GOT3 (cell line): Measurements from ENCODE around the gene C2orf69.

Experiments used
- DNase-seq: peaks from one replicate; lab custom pipeline; 2025; ENCODE audit warnings: mixed read lengths; lab: John Stamatoyannopoulos, UW

C2orf69 gene

GRCh38 chr2:199914372-199914958 is 3.4 kb downstream of the C2orf69 start:
- no peak for DNase-seq

GRCh38 chr2:199916980-199917379 is 5.9 kb downstream of the C2orf69 start:
- no peak for DNase-seq

- DNase-seq, result no peak
Measured at GRCh38 chr2:199922856-199923255, 11.8 kb downstream of the C2orf69 start.

- DNase-seq, result no peak
Measured at GRCh38 chr2:199923924-199924323, 12.8 kb downstream of the C2orf69 start.

- no peak for DNase-seq
Measured at GRCh38 chr2:199926806-199927205, 15.7 kb downstream of the C2orf69 start.

GRCh38 chr2:199928226-199928625 is 17.1 kb downstream of the C2orf69 start:
- no peak for DNase-seq

- DNase-seq, result no peak
Measured at GRCh38 chr2:199928626-199929025, 17.5 kb downstream of the C2orf69 start.

GRCh38 chr2:199929262-199929661 is 18.2 kb downstream of the C2orf69 start:
- DNase-seq, result no peak

GRCh38 chr2:199932312-199932855 is 21.3 kb downstream of the C2orf69 start:
- DNase-seq, result no peak

GRCh38 chr2:199933466-199933865 is 22.4 kb downstream of the C2orf69 start:
- no peak for DNase-seq

GRCh38 chr2:199936554-199936953 is 25.5 kb downstream of the C2orf69 start:
- DNase-seq, result no peak

GRCh38 chr2:199940373-199940772 is 29.3 kb downstream of the C2orf69 start:
- no peak for DNase-seq

- DNase-seq, result no peak
Measured at GRCh38 chr2:199943373-199943772, 32.3 kb downstream of the C2orf69 start.

GRCh38 chr2:199946196-199946595 is 35.1 kb downstream of the C2orf69 start:
- no peak for DNase-seq

GRCh38 chr2:199946836-199947235 is 35.7 kb downstream of the C2orf69 start:
- DNase-seq, result no peak

- no peak for DNase-seq
Measured at GRCh38 chr2:199950396-199950795, 39.3 kb downstream of the C2orf69 start.

GRCh38 chr2:199951023-199951422 is 39.9 kb downstream of the C2orf69 start:
- DNase-seq, result no peak

GRCh38 chr2:199955007-199955338 is 43.9 kb downstream of the C2orf69 start:
- peak; percentile 42 for DNase-seq

GRCh38 chr2:199955339-199956061 is 44.4 kb downstream of the C2orf69 start, which contains the start of the genes MAIP1 and TYW5:
TSS of gene MAIP1 (plus strand) at chr2:199955582. CDS start at chr2:199955799, 217 bp downstream.
TSS of gene TYW5 (minus strand) at chr2:199955491. CDS start at chr2:199955470, 21 bp downstream.
- DNase-seq, result peak; percentile 42

- DNase-seq, result no peak
Measured at GRCh38 chr2:199956062-199956380, 44.9 kb downstream of the C2orf69 start.

GRCh38 chr2:199958014-199958413 is 46.9 kb downstream of the C2orf69 start:
- DNase-seq, result no peak

- no peak for DNase-seq
Measured at GRCh38 chr2:199962203-199962602, 51.1 kb downstream of the C2orf69 start.

GRCh38 chr2:199966405-199966804 is 55.3 kb downstream of the C2orf69 start:
- no peak for DNase-seq

GRCh38 chr2:199966976-199967375 is 55.9 kb downstream of the C2orf69 start:
- DNase-seq, result no peak
